Mesothelial cell of epicardium (in vitro differentiated cells): ENCODE data around the gene GRAP. TPM values are rescaled to one million over a fixed set of nuclear protein-coding genes. Genes with fewer than 3 reads are reported as not detected.

Source experiments
- DNase-seq, 2 experiments: peaks; one replicate each; pipeline ENCODE4 v3.0.0; 2021; ENCODE audit warnings: low spot score in 2 of 2; ENCODE audit not compliant: unreplicated experiment in 2 of 2
- H3K27ac Mint-ChIP-seq: 2 replicates; pipeline ENCODE4 v1.8.0; 2021; ENCODE audit warnings: mixed read lengths
- H3K27me3 Mint-ChIP-seq: 2 replicates; pipeline ENCODE4 v1.8.0; 2021; ENCODE audit warnings: low read depth, mixed read lengths
- H3K36me3 Mint-ChIP-seq: 2 replicates; pipeline ENCODE4 v1.8.0; 2021; ENCODE audit warnings: mixed read lengths
- H3K4me1 Mint-ChIP-seq: 2 replicates; pipeline ENCODE4 v1.8.0; 2021; ENCODE audit warnings: mixed read lengths
- H3K4me3 Mint-ChIP-seq: 2 replicates; pipeline ENCODE4 v1.8.0; 2021; ENCODE audit warnings: mild to moderate bottlenecking, moderate library complexity, mixed read lengths
- H3K9me3 Mint-ChIP-seq: 2 replicates; pipeline ENCODE4 v1.8.0; 2021; ENCODE audit warnings: mixed read lengths
- CTCF ChIP-seq: fragments of 200-600 bp; sonication (generic); IDR thresholded peaks from one replicate; pipeline ENCODE4 v1.5.0; 2021; ENCODE audit warnings: antibody characterized with exemption; ENCODE audit not compliant: unreplicated experiment
- total RNA-seq: library from RNA; stranded (reverse); gene quantifications from 3 replicates; pipeline ENCODE4 v1.2.1, GENCODE V29; 2021

GRAP gene
- total RNA-seq, 1 donor from 2014 or later = 1.8 TPM

- no peak overlapping the region for H3K4me3 Mint-ChIP-seq
- no peak for DNase-seq
- no peaks in the 10 kb centered on the region for H3K9me3 Mint-ChIP-seq
- H3K27ac Mint-ChIP-seq = no peak overlapping the region
- H3K36me3 Mint-ChIP-seq = peaks cover 4% of the 10 kb centered on the region
- H3K27me3 Mint-ChIP-seq = no peaks in the 10 kb centered on the region
- H3K4me1 Mint-ChIP-seq = peaks cover 5% of the 10 kb centered on the region
- TF ChIP-seq CTCF = no peak
Measured at GRCh38 chr17:18985475-18985874, 61.3 kb downstream of the GRAP start.

GRCh38 chr17:18984273-18985114 lies 62.3 kb downstream of the GRAP start:
- Mint-ChIP-seq H3K4me1 (peaks cover 5% of the 10 kb centered on the region), H3K4me3 (no peak overlapping the region), H3K27ac (no peak overlapping the region), H3K9me3 (no peaks in the 10 kb centered on the region), H3K36me3 (peaks cover 4% of the 10 kb centered on the region), H3K27me3 (no peaks in the 10 kb centered on the region)
- DNase-seq = no peak
- no peak for TF ChIP-seq CTCF

GRCh38 chr17:18981642-18982424 lies 64.9 kb downstream of the GRAP start:
- Mint-ChIP-seq H3K4me1 (peaks cover 5% of the 10 kb centered on the region), H3K27me3 (no peaks in the 10 kb centered on the region), H3K27ac (no peak overlapping the region), H3K9me3 (no peaks in the 10 kb centered on the region), H3K36me3 (peaks cover under 1% of the 10 kb centered on the region), H3K4me3 (no peak overlapping the region)
- TF ChIP-seq CTCF = no peak
- DNase-seq = no peak

GRCh38 chr17:18981335-18981641 lies 65.5 kb downstream of the GRAP start:
- no peak for TF ChIP-seq CTCF
- no peak overlapping the region for H3K4me3 Mint-ChIP-seq
- H3K36me3 Mint-ChIP-seq = peaks cover 4% of the 10 kb centered on the region
- no peaks in the 10 kb centered on the region for H3K27me3 Mint-ChIP-seq
- no peak overlapping the region for H3K27ac Mint-ChIP-seq
- peaks cover 5% of the 10 kb centered on the region for H3K4me1 Mint-ChIP-seq
- no peaks in the 10 kb centered on the region for H3K9me3 Mint-ChIP-seq
- DNase-seq = no peak

GRCh38 chr17:18980682-18981334 lies 65.9 kb downstream of the GRAP start:
- peaks cover 4% of the 10 kb centered on the region for H3K36me3 Mint-ChIP-seq
- H3K27ac Mint-ChIP-seq = no peak overlapping the region
- TF ChIP-seq CTCF = no peak
- peaks cover 5% of the 10 kb centered on the region for H3K4me1 Mint-ChIP-seq
- no peak for DNase-seq
- no peaks in the 10 kb centered on the region for H3K27me3 Mint-ChIP-seq
- no peak overlapping the region for H3K4me3 Mint-ChIP-seq
- no peaks in the 10 kb centered on the region for H3K9me3 Mint-ChIP-seq
